Epithelial cell of esophagus (primary cell): Measurements from ENCODE around the gene PXMP2.

Experiments
- DNase-seq: peaks from one replicate; pipeline ENCODE4 v3.0.0; 2010; ENCODE audit warnings: low read depth
- H3K4me3 ChIP-seq: 2 replicates; pipeline ENCODE4 v1.5.1; 2011; ENCODE audit warnings: mild to moderate bottlenecking, low read length, control low read depth
- CTCF ChIP-seq: IDR thresholded peaks from 2 replicates; pipeline ENCODE4 v1.5.1; 2011; ENCODE audit warnings: low read depth, mild to moderate bottlenecking, low read length, control low read depth, inconsistent platforms; ENCODE audit not compliant: insufficient read depth; ENCODE audit errors: missing control alignments

Gene PXMP2

DNA sequence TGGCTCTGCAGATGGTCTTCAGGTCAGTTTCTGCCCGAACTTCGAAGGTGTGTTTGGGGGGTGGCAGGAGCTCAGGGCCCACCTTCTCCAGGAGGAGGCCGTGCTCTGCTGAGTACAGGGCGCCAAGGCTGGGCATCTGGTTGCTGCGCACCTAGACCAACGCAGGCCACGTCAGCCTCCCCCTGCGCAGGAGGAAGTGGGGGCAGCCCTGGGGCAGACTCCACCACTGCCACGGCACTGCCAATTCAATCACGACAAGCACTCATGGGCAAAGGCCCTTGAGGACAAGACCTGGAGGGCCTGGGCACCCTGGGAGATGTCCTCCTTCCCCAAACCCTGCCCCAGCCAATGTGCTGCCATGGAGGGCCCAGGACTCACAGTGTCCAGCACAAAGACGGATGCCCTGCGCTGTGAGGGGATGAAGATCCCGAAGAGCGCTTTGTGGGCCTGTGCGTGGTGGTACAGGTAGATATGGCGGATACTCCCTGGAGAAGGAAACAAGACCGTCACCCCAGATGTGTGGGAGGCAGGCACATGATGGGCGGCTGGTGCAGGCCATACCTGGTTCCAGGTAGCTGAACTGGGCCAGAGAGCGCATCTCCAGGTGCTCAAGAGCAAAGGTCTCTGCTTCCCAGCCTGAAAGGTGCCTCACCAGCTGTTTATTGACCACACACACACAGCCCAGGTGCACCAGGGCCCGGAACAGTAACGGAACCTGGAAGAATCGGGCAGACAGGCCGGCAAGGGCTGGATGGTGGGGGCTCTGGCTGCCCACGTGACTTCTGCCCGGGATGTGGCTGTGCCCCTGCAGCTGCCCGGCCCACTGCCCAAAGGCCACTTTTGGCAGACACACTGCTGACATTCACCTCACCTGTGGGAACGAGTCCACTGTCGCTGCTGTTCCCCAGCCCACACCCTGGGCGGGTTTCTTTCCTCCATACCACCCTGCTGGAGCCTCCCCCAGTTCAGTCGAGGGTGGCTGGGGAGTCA lies 44.2 kb upstream of the PXMP2 start:
- DNase-seq, result no peak
- H3K4me3 ChIP-seq, result no peak overlapping the region
- no peak for TF ChIP-seq CTCF

GRCh38 chr12:132646850-132647249 lies 40.5 kb upstream of the PXMP2 start:
- TF ChIP-seq CTCF, result no peak
- no peak for DNase-seq
- H3K4me3 ChIP-seq, result no peak overlapping the region

- DNase-seq, result no peak
- H3K4me3 ChIP-seq, result no peak overlapping the region
- TF ChIP-seq CTCF, result no peak
These were observed 39.5 kb upstream of the PXMP2 start for GRCh38 chr12:132647858-132648257.

- DNase-seq, result no peak
- no peak overlapping the region for H3K4me3 ChIP-seq
- no peak for TF ChIP-seq CTCF
These were observed 38.7 kb upstream of the PXMP2 start for GRCh38 chr12:132648616-132649225.

DNA sequence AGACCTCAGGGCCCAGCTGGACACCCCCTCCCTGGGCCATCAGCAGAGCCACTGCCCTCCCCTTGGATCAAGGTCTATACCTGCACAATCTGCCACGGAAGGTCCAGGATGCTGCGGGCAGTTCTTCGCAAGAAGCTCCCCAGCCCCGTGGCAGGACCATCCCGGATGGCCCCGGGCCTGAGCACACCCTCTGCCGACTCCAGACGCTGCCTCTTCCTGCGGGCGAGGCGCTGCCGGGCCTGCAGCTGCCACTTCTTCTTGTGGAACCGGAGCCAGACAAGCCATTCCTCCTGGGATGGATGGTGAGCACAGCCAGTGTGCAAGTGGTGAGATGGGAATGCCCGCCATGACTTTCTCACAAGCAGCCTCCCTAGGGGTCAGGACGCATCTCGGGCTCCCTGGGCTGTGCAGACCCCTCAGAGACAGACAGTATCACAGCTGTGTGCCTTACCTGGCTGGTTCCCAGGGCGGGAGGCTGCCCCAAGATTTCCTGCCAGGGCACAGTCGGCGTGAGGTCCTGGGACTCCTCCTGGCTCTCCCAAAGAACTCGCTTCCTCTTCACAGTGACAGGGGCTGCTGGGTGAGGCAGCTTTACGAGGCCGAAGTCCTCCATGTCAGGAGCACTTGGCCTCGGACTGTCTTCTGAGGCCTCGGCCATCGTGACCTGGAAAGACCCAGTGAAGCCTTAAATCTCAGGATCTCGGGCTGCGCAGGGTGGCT lies 38.0 kb upstream of the PXMP2 start:
- no peak overlapping the region for H3K4me3 ChIP-seq
- TF ChIP-seq CTCF, result no peak
- DNase-seq, result no peak

- no peak for TF ChIP-seq CTCF
- no peak for DNase-seq
These were observed 35.8 kb upstream of the PXMP2 start for GRCh38 chr12:132651444-132652100.

More at GRCh38 chr12:132651444-132652100, 35.8 kb upstream of the PXMP2 start:
- H3K4me3 ChIP-seq, result no peak overlapping the region
